ENCODE measurements around the gene WDR70. TPM values are rescaled to one million over a fixed set of nuclear protein-coding genes. Genes with fewer than 3 reads are reported as not detected.
"Not testable (repeated sequence)": the region's sequence is repeated elsewhere in the genome, so short reads cannot be mapped to it uniquely, and the experiment has no call there.

Gene WDR70
- total RNA-seq, 2 donors from 2014 or later: 26.7 to 28.6 TPM

DNA sequence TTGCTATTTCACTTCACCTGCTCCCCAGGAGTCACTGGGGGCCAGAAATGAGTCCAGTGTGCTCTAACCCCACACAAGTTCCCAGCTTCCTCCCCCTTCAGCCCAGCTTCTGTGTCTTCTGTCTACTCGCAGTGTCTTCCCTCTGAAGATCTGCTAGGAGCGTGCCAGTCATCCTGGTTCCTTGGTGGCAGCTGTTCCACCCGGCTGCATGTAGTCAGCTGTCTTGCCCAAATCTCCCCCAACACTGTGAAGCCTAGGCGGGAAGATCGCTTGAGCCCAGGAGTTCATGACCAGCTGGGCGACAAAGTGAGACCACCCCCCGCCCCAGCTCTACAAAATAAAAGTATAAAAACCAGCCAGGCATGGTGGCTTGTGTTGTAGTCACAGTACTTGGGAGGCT lies 306.7 kb downstream of the WDR70 start:
- H3K27ac ChIP-seq: no peak overlapping the region
- H3K9me3 ChIP-seq: no peaks in the 10 kb centered on the region
- H3K36me3 ChIP-seq: no peaks in the 10 kb centered on the region
- H3K4me1 ChIP-seq: no peaks in the 10 kb centered on the region
- H3K4me3 ChIP-seq: no peak overlapping the region
- H3K27me3 ChIP-seq: no peaks in the 10 kb centered on the region
- intact Hi-C loops (cut with DNase I): no loop called here
- H3K9ac ChIP-seq (ENCODE audit: low read depth in 2 of 2, low read length in 2 of 2): no peak overlapping the region
- no peak for DNase-seq
- TF ChIP-seq, protein P1, sequence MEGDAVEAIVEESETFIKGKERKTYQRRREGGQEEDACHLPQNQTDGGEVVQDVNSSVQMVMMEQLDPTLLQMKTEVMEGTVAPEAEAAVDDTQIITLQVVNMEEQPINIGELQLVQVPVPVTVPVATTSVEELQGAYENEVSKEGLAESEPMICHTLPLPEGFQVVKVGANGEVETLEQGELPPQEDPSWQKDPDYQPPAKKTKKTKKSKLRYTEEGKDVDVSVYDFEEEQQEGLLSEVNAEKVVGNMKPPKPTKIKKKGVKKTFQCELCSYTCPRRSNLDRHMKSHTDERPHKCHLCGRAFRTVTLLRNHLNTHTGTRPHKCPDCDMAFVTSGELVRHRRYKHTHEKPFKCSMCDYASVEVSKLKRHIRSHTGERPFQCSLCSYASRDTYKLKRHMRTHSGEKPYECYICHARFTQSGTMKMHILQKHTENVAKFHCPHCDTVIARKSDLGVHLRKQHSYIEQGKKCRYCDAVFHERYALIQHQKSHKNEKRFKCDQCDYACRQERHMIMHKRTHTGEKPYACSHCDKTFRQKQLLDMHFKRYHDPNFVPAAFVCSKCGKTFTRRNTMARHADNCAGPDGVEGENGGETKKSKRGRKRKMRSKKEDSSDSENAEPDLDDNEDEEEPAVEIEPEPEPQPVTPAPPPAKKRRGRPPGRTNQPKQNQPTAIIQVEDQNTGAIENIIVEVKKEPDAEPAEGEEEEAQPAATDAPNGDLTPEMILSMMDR (IDR thresholded peaks at IDR 0.05): no peak

DNA sequence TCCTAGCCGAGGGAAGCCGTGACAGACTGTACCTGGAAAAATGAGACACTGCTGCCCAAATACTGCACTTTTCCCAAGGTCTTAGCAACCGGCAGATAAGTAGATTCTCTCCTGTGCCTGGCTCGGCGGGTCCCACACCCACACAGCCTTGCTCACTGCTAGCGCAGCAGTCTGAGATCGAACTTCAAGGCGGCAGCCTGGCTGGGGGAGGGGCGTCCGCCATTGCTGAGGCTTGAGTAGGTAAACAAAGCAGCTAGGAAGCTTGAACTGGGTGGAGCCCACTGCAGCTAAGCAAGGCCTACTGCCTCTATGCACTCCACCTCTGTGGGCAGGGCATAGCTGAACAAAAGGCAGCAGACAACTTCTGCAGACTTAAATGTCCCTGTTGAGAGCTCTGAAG lies 309.8 kb downstream of the WDR70 start:
- DNase-seq; H3K27me3 ChIP-seq; H3K4me3 ChIP-seq; H3K9ac ChIP-seq (ENCODE audit: low read depth in 2 of 2, low read length in 2 of 2); H3K9me3 ChIP-seq; H3K4me1 ChIP-seq; intact Hi-C loops (cut with DNase I); H3K27ac ChIP-seq; H3K36me3 ChIP-seq: not testable (repeated sequence)

DNA sequence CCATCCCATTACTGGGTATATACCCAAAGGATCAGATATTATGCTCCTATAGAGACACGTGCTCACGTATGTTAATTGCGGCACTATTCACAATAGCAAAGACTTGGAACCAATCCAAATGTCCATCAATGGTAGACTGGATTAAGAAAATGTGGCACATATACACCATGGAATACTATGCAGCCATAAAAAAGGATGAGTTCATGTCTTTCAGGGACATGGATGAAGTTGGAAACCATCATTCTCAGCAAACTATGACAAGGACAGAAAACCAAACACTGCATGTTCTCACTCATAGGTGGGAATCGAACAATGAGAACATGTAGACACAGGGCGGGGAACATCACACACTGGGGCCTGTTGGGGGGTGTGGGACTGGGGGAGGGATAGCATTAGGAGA lies 315.2 kb downstream of the WDR70 start:
- H3K4me3 ChIP-seq; intact Hi-C loops (cut with DNase I); H3K27ac ChIP-seq; H3K9ac ChIP-seq (ENCODE audit: low read depth in 2 of 2, low read length in 2 of 2); H3K9me3 ChIP-seq; H3K27me3 ChIP-seq; H3K4me1 ChIP-seq; H3K36me3 ChIP-seq; DNase-seq: not testable (repeated sequence)

DNA sequence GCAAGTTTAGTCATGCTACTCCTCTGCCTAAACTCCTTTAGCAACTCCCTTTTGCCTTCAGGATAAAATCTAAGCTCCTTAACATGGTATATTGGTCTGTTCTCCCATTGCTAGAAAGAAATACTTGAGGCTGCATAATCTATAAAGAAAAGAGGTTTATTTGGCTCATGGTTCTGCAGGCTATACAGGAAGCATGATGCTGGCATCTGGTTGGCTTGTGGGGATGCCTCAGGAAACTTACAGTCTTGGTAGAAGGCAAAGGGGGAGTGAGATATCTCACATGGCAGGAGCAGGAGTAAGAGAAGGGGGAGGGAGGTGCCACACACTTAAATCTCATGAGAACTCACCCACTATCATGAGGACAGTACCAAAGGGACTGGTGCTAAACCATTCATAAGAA lies 315.7 kb downstream of the WDR70 start:
- H3K4me3 ChIP-seq: no peak overlapping the region
- H3K9ac ChIP-seq (ENCODE audit: low read depth in 2 of 2, low read length in 2 of 2): no peak overlapping the region
- DNase-seq: no peak
- no peaks in the 10 kb centered on the region for H3K9me3 ChIP-seq
- no peaks in the 10 kb centered on the region for H3K27me3 ChIP-seq
- no peaks in the 10 kb centered on the region for H3K36me3 ChIP-seq
- no peaks in the 10 kb centered on the region for H3K4me1 ChIP-seq
- no peak overlapping the region for H3K27ac ChIP-seq
- intact Hi-C loops (cut with DNase I): no loop called here
- TF ChIP-seq, protein P1 (IDR thresholded peaks at IDR 0.05): no peak

DNA sequence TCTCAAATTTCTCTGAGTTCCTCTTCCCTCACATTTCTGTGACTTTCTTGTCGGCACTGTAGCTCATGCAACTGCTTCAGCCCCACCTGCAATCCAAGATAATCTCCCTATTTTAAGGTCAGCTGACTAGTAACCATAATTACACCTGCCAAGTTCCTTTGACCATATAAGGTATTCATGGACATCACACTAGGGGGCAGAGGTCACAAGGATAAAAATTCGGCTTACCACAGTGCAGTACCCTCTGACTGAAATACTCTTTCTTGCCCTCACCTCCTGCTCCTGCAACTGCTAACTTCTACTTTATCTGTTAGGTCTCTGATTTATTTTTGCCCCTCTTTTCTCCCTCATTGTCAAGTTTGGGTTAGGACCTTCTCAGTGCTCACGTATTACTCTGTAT lies 316.5 kb downstream of the WDR70 start:
- intact Hi-C loops (cut with DNase I): no loop called here
- Histone ChIP-seq H3K9me3 (no peaks in the 10 kb centered on the region), H3K36me3 (no peaks in the 10 kb centered on the region), H3K27ac (no peak overlapping the region), H3K9ac (ENCODE audit: low read depth in 2 of 2, low read length in 2 of 2) (no peak overlapping the region), H3K27me3 (no peaks in the 10 kb centered on the region), H3K4me3 (no peak overlapping the region), H3K4me1 (no peaks in the 10 kb centered on the region)
- no peak for DNase-seq
- TF ChIP-seq, protein P1 (IDR thresholded peaks at IDR 0.05): no peak

DNA sequence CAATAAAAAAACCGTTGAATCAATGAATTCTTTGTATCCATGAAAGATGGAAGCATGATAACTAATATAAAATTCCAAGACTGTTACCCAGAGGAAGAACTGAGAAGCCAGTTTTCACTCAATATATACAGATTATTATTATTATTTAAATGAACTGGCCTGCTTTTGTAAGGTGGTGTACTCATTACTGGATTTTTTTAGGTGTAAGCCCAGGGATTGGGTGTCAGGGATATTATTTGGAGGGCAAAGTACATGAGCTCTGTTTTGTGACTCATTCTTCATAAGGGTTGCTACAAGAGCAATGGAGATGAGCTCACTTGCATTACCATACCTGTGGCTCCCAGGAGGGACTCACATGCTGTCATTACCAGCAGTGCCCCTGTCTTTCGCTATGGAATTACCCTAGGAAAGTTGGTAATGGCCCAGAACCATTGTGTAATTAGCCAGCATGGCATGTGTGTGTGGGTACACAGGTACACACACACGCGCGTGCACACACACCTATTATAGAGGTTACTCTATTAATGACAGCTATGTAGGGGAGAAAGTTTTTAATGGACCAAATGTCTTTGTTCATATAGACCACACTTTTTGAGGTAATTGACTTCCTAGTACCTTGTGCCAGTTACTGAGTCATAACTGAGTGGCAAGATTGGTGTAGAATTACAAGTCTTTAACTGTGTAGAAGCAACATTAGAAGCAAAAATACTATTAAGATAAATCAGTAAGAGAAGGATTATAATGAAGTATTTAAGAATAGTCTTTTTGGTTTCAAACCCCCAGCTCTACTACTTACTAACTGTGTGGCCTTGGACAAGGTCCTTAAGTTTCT lies 317.3 kb downstream of the WDR70 start:
- DNase-seq: no peak
- intact Hi-C loops (cut with DNase I): no loop called here
- H3K4me1 ChIP-seq: no peaks in the 10 kb centered on the region

More for the DNA sequence above, 317.3 kb downstream of the WDR70 start:
- Histone ChIP-seq H3K4me3 (no peak overlapping the region), H3K27me3 (no peaks in the 10 kb centered on the region), H3K9me3 (no peaks in the 10 kb centered on the region), H3K36me3 (no peaks in the 10 kb centered on the region), H3K27ac (no peak overlapping the region), H3K9ac (ENCODE audit: low read depth in 2 of 2, low read length in 2 of 2) (no peak overlapping the region)
- TF ChIP-seq, protein P1 (IDR thresholded peaks at IDR 0.05): no peak

All from colonic mucosa (tissue), 4 donors.